ENCODE measurements around the gene LDLRAD4. TPM values are rescaled to one million over a fixed set of nuclear protein-coding genes. Genes with fewer than 3 reads are reported as not detected.

The LDLRAD4 gene
- polyA plus RNA-seq, 1 of the 3 experiments (the other 2 are of a cell fraction), result 0.16 TPM

GRCh38 chr18:13183790-13184189 lies 34.8 kb upstream of the LDLRAD4 start:
- Histone ChIP-seq H3K79me2 (ENCODE audit: insufficient read depth) (no peaks in the 10 kb centered on the region), H3K9me2 (no peaks in the 10 kb centered on the region), H2AFZ (ENCODE audit: low read depth) (no peak overlapping the region), H3K27ac (ENCODE audit: low read depth in 2 of 2, low read length in 1 of 2) (no peak overlapping the region; a peak in 1 of 4 replicates), H3K36me3 (replicated peaks in 1 of 2; ENCODE audit: control insufficient read depth in 1 of 2, insufficient read depth in 2 of 2, low read length in 1 of 2) (no peaks in the 10 kb centered on the region), H3K4me1 (ENCODE audit: control insufficient read depth in 1 of 2, insufficient read depth in 2 of 2, low read depth in 1 of 2, low read length in 1 of 2) (peaks cover 0 to 21% of the 10 kb centered on the region in 2 experiments; a peak in 1 of 4 replicates), H3K9me3 (no peaks in the 10 kb centered on the region), H3F3A (replicated peaks; ENCODE audit: insufficient read depth) (no peaks in the 10 kb centered on the region), H3K4me3 (ENCODE audit: low read depth in 2 of 2, low read length in 1 of 2) (no peak overlapping the region), H3K9ac (no peak overlapping the region), H3K4me2 (no peak overlapping the region), H4K20me1 (ENCODE audit: insufficient read depth) (no peaks in the 10 kb centered on the region), H3K27me3 (ENCODE audit: insufficient read depth) (no peaks in the 10 kb centered on the region)
- no peak for TF ChIP-seq CTCF (IDR thresholded peaks at IDR 0.05)
- no peak for TF ChIP-seq EP300 (IDR thresholded peaks at IDR 0.05; ENCODE audit: borderline replicate concordance in 1 of 2, low read depth in 1 of 2, low read length in 1 of 2)
- TF ChIP-seq MXI1 (IDR thresholded peaks at IDR 0.05; ENCODE audit: low read depth, low read length), result no peak
- no peak for TF ChIP-seq EZH2phosphoT487 (IDR thresholded peaks at IDR 0.05; ENCODE audit: borderline replicate concordance, low read depth)
- no peak for TF ChIP-seq RFX5 (IDR thresholded peaks at IDR 0.05; ENCODE audit: low read length)
- no peak for TF ChIP-seq ZBTB33 (IDR thresholded peaks at IDR 0.05; ENCODE audit: borderline replicate concordance, low read depth)
- ChIA-PET CTCF (interaction anchor here (0.8 to 1.1 kb wide), 2 partner anchors 24 to 33 kb away, joined by 4 to 5 read pairs; no protein-coding TSS in a partner anchor), POLR2A (no interaction called here)
- WGBS (ENCODE audit: low lambda C conversion rate), result 83% methylated on average over 8 of the region's 8 CpGs
- no peak for DNase-seq

- H3K9me2 ChIP-seq, result no peaks in the 10 kb centered on the region
- no peak for TF ChIP-seq POLR2AphosphoS5 (IDR thresholded peaks at IDR 0.05; ENCODE audit: low read depth, low read length)
- no peak for TF ChIP-seq GATA2 (CRISPR knock-in tag; IDR thresholded peaks at IDR 0.05)
- no peak for TF ChIP-seq TAF1 (IDR thresholded peaks at IDR 0.05; ENCODE audit: borderline replicate concordance, low read depth, low read length)
- no peak for TF ChIP-seq SMC3 (IDR thresholded peaks at IDR 0.05; ENCODE audit: low read depth, low read length)
- no peak for TF ChIP-seq MXI1 (IDR thresholded peaks at IDR 0.05; ENCODE audit: low read depth, low read length)
- TF ChIP-seq, protein P1, sequence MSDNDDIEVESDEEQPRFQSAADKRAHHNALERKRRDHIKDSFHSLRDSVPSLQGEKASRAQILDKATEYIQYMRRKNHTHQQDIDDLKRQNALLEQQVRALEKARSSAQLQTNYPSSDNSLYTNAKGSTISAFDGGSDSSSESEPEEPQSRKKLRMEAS (IDR thresholded peaks at IDR 0.05; ENCODE audit: low read depth), result no peak
- no peak for TF ChIP-seq EZH2phosphoT487 (IDR thresholded peaks at IDR 0.05; ENCODE audit: borderline replicate concordance, low read depth)
- no peak for TF ChIP-seq USF1 (IDR thresholded peaks at IDR 0.05; ENCODE audit: borderline replicate concordance, low read depth)
- TF ChIP-seq YY1 (IDR thresholded peaks at IDR 0.05; ENCODE audit: low read depth), result no peak
- no peak for TF ChIP-seq MEF2A (IDR thresholded peaks at IDR 0.05; ENCODE audit: borderline replicate concordance, low read depth)
- no peak for TF ChIP-seq RFX5 (IDR thresholded peaks at IDR 0.05; ENCODE audit: low read length)
- TF ChIP-seq, protein P2, sequence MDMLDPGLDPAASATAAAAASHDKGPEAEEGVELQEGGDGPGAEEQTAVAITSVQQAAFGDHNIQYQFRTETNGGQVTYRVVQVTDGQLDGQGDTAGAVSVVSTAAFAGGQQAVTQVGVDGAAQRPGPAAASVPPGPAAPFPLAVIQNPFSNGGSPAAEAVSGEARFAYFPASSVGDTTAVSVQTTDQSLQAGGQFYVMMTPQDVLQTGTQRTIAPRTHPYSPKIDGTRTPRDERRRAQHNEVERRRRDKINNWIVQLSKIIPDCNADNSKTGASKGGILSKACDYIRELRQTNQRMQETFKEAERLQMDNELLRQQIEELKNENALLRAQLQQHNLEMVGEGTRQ (IDR thresholded peaks at IDR 0.05; ENCODE audit: borderline replicate concordance, low read depth, low read length), result no peak
- TF ChIP-seq FOSL2 (IDR thresholded peaks at IDR 0.05; ENCODE audit: borderline replicate concordance, low read depth), result no peak
- no peak for TF ChIP-seq CHD2 (IDR thresholded peaks at IDR 0.05; ENCODE audit: low read length, partially characterized antibody)
- TF ChIP-seq FOXM1 (IDR thresholded peaks at IDR 0.05; ENCODE audit: low read depth), result no peak
- no peak for TF ChIP-seq GABPA (IDR thresholded peaks at IDR 0.05; ENCODE audit: low read depth)
- TF ChIP-seq, protein P3, sequence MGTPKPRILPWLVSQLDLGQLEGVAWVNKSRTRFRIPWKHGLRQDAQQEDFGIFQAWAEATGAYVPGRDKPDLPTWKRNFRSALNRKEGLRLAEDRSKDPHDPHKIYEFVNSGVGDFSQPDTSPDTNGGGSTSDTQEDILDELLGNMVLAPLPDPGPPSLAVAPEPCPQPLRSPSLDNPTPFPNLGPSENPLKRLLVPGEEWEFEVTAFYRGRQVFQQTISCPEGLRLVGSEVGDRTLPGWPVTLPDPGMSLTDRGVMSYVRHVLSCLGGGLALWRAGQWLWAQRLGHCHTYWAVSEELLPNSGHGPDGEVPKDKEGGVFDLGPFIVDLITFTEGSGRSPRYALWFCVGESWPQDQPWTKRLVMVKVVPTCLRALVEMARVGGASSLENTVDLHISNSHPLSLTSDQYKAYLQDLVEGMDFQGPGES (IDR thresholded peaks at IDR 0.05; ENCODE audit: low read depth, low read length), result no peak
- H3K27me3 ChIP-seq (ENCODE audit: insufficient read depth), result no peaks in the 10 kb centered on the region
- H3K9ac ChIP-seq, result no peak overlapping the region
- H3K4me1 ChIP-seq (ENCODE audit: control insufficient read depth in 1 of 2, insufficient read depth in 2 of 2, low read depth in 1 of 2, low read length in 1 of 2), result peaks cover 0 to 21% of the 10 kb centered on the region in 2 experiments; a peak in 1 of 4 replicates
- H3K4me3 ChIP-seq (ENCODE audit: low read depth in 2 of 2, low read length in 1 of 2), result no peak overlapping the region
- ChIA-PET CTCF (interaction anchor here (0.8 to 1.3 kb wide), 2 partner anchors 25 to 32 kb away, joined by 4 read pairs; no protein-coding TSS in a partner anchor), POLR2A (no interaction called here)
- H3K4me2 ChIP-seq, result no peak overlapping the region
- H3K79me2 ChIP-seq (ENCODE audit: insufficient read depth), result no peaks in the 10 kb centered on the region
- WGBS (ENCODE audit: low lambda C conversion rate), result 39% methylated on average over 4 of the region's 9 CpGs
- H3F3A ChIP-seq (replicated peaks; ENCODE audit: insufficient read depth), result no peaks in the 10 kb centered on the region
- no peak for DNase-seq
- no peak overlapping the region for H3K27ac ChIP-seq (ENCODE audit: low read depth in 2 of 2, low read length in 1 of 2)
- no peaks in the 10 kb centered on the region for H3K9me3 ChIP-seq
- no peaks in the 10 kb centered on the region for H3K36me3 ChIP-seq (replicated peaks in 1 of 2; ENCODE audit: control insufficient read depth in 1 of 2, insufficient read depth in 2 of 2, low read length in 1 of 2)
- no peak overlapping the region for H2AFZ ChIP-seq (ENCODE audit: low read depth)
- no peaks in the 10 kb centered on the region for H4K20me1 ChIP-seq (ENCODE audit: insufficient read depth)
These were observed 34.2 kb upstream of the LDLRAD4 start for GRCh38 chr18:13184396-13184795.

Data from SK-N-SH (cell line).